HG03025 (cell line): ENCODE measurements around the gene IL1RL2.

Experiments
- ATAC-seq: cut with Tn5 transposase; IDR thresholded peaks from one replicate; pipeline ENCODE4 v1.9.1; 2021; ENCODE audit warnings: mild to moderate bottlenecking, moderate library complexity; ENCODE audit not compliant: unreplicated experiment, low FRiP score

The IL1RL2 gene

GRCh38 chr2:102235491-102235890, 48.7 kb downstream of the IL1RL2 start:
- no peak for ATAC-seq

- ATAC-seq: no peak
Measured at GRCh38 chr2:102236132-102236531, 49.3 kb downstream of the IL1RL2 start.

GRCh38 chr2:102237176-102237575, 50.4 kb downstream of the IL1RL2 start:
- no peak for ATAC-seq

GRCh38 chr2:102238039-102238756, 51.4 kb downstream of the IL1RL2 start:
- no peak for ATAC-seq

GRCh38 chr2:102238778-102239177, 52.0 kb downstream of the IL1RL2 start:
- no peak for ATAC-seq

GRCh38 chr2:102239344-102239743, 52.5 kb downstream of the IL1RL2 start:
- ATAC-seq: no peak

GRCh38 chr2:102240640-102241370, 54.0 kb downstream of the IL1RL2 start:
- ATAC-seq: peak; percentile 77

- no peak for ATAC-seq
Measured at GRCh38 chr2:102241616-102242305, 54.9 kb downstream of the IL1RL2 start.

- no peak for ATAC-seq
Measured at GRCh38 chr2:102245266-102246151, 58.7 kb downstream of the IL1RL2 start.

- no peak for ATAC-seq
Measured at GRCh38 chr2:102250278-102250821, 63.5 kb downstream of the IL1RL2 start.

- ATAC-seq: no peak
Measured at GRCh38 chr2:102251042-102251848, 64.4 kb downstream of the IL1RL2 start.

- no peak for ATAC-seq
Measured at GRCh38 chr2:102251849-102252203, 65.0 kb downstream of the IL1RL2 start.

GRCh38 chr2:102252236-102252635, 65.4 kb downstream of the IL1RL2 start:
- no peak for ATAC-seq

GRCh38 chr2:102253140-102253752, 66.4 kb downstream of the IL1RL2 start:
- ATAC-seq: no peak

- ATAC-seq: no peak
Measured at GRCh38 chr2:102253753-102254150, 66.9 kb downstream of the IL1RL2 start.

- no peak for ATAC-seq
Measured at GRCh38 chr2:102256276-102256675, 69.5 kb downstream of the IL1RL2 start.

- ATAC-seq: no peak
Measured at GRCh38 chr2:102256874-102257462, 70.1 kb downstream of the IL1RL2 start.

- ATAC-seq: no peak
Measured at GRCh38 chr2:102258025-102258385, 71.2 kb downstream of the IL1RL2 start.
